GM12801 (cell line): ENCODE data around the gene CPEB3.

ENCODE experiments used
- CTCF ChIP-seq: IDR thresholded peaks from one replicate; pipeline ENCODE4 v1.5.1; 2011; ENCODE audit warnings: control low read depth; ENCODE audit not compliant: insufficient read length; ENCODE audit errors: extremely low read depth

Gene CPEB3

GRCh38 chr10:92290837-92291615 is at the start of gene CPEB3, which contains the start of gene MARCHF5:
CPEB3 (minus strand) TSS chr10:92291078; CDS start chr10:92240350, 50,728 bp downstream.
MARCHF5 (plus strand) TSS chr10:92291167; CDS start chr10:92291495, 328 bp downstream.
- no peak for TF ChIP-seq CTCF

GRCh38 chr10:92328993-92329392 is 38.1 kb upstream of the CPEB3 start:
- TF ChIP-seq CTCF, result no peak

- TF ChIP-seq CTCF, result no peak
Measured at GRCh38 chr10:92327445-92328433, 36.9 kb upstream of the CPEB3 start.

- TF ChIP-seq CTCF, result no peak
Measured at GRCh38 chr10:92323079-92323478, 32.2 kb upstream of the CPEB3 start.

- TF ChIP-seq CTCF, result no peak
Measured at GRCh38 chr10:92316610-92317009, 25.7 kb upstream of the CPEB3 start.

- no peak for TF ChIP-seq CTCF
Measured at GRCh38 chr10:92313750-92314149, 22.9 kb upstream of the CPEB3 start.

- TF ChIP-seq CTCF, result no peak
Measured at GRCh38 chr10:92309272-92309671, 18.4 kb upstream of the CPEB3 start.
